H9 (cell line): ENCODE results near the gene TMEM123. TPM values are rescaled to one million over a fixed set of nuclear protein-coding genes. Genes with fewer than 3 reads are reported as not detected.

Source experiments
- DNase-seq: peaks from one replicate; pipeline ENCODE4 v3.0.0-alpha.2; 2017
- H2AFZ ChIP-seq: one replicate; pipeline ENCODE4 v1.6.1; 2013; ENCODE audit warnings: mild to moderate bottlenecking, low read length, control low read depth, moderate library complexity
- H2AK5ac ChIP-seq: 2 replicates; pipeline ENCODE4 v1.6.1; 2013; ENCODE audit warnings: low read length, control low read depth, mixed read lengths; ENCODE audit not compliant: insufficient read length
- H2BK120ac ChIP-seq: one replicate; pipeline ENCODE4 v1.6.1; 2013; ENCODE audit warnings: low read depth, mild to moderate bottlenecking, low read length, control low read depth, inconsistent platforms; ENCODE audit not compliant: poor library complexity, severe bottlenecking
- H2BK12ac ChIP-seq: 2 replicates; pipeline ENCODE4 v1.6.1; 2013; ENCODE audit warnings: low read length, control low read depth, mixed read lengths, low read depth; ENCODE audit not compliant: insufficient read length
- H2BK15ac ChIP-seq: 2 replicates; pipeline ENCODE4 v1.6.1; 2013; ENCODE audit warnings: low read depth, low read length, control low read depth
- H2BK20ac ChIP-seq: one replicate; pipeline ENCODE4 v1.6.1; 2013; ENCODE audit warnings: low read depth, mild to moderate bottlenecking, low read length, control low read depth, inconsistent platforms; ENCODE audit not compliant: poor library complexity, severe bottlenecking
- H2BK5ac ChIP-seq: 2 replicates; pipeline ENCODE4 v1.6.1; 2013; ENCODE audit warnings: low read length, control low read depth, mixed read lengths; ENCODE audit not compliant: insufficient read length
- H3K14ac ChIP-seq: 2 replicates; pipeline ENCODE4 v1.6.1; 2013; ENCODE audit warnings: low read length, control low read depth; ENCODE audit not compliant: insufficient read depth
- H3K18ac ChIP-seq: 2 replicates; pipeline ENCODE4 v1.6.1; 2013; ENCODE audit warnings: low read depth, mild to moderate bottlenecking, mixed read lengths, low read length, control low read depth; ENCODE audit not compliant: insufficient read length
- H3K23ac ChIP-seq: 2 replicates; pipeline ENCODE4 v1.6.1; 2013; ENCODE audit warnings: low read length, control low read depth, mixed read lengths, low read depth; ENCODE audit not compliant: insufficient read length
- H3K23me2 ChIP-seq: 2 replicates; pipeline ENCODE4 v1.6.1; 2013; ENCODE audit warnings: low read depth, mild to moderate bottlenecking, mixed read lengths, low read length, control low read depth; ENCODE audit not compliant: insufficient read length, poor library complexity, severe bottlenecking
- H3K27ac ChIP-seq: 2 replicates; pipeline ENCODE4 v1.5.1; 2013; ENCODE audit warnings: low read length, control low read depth, mixed read lengths, low read depth; ENCODE audit not compliant: insufficient read length
- H3K27me3 ChIP-seq: 2 replicates; pipeline ENCODE4 v1.6.1; 2013; ENCODE audit warnings: low read length, control low read depth, inconsistent platforms; ENCODE audit not compliant: insufficient read depth
- H3K4ac ChIP-seq: 2 replicates; pipeline ENCODE4 v1.6.1; 2013; ENCODE audit warnings: low read depth, mild to moderate bottlenecking, control low read depth, inconsistent platforms, low read length, moderate library complexity
- H3K4me1 ChIP-seq: 2 replicates; pipeline ENCODE4 v1.6.1; 2013; ENCODE audit warnings: low read length, control low read depth, inconsistent platforms; ENCODE audit not compliant: insufficient read depth
- H3K4me2 ChIP-seq: 2 replicates; pipeline ENCODE4 v1.6.1; 2013; ENCODE audit warnings: low read length, control low read depth, mixed read lengths; ENCODE audit not compliant: insufficient read length, insufficient read depth
- H3K56ac ChIP-seq: 2 replicates; pipeline ENCODE4 v1.6.1; 2013; ENCODE audit warnings: low read depth, mild to moderate bottlenecking, mixed read lengths, low read length, control low read depth; ENCODE audit not compliant: insufficient read length
- H3K79me1 ChIP-seq: 2 replicates; pipeline ENCODE4 v1.6.1; 2013; ENCODE audit warnings: low read depth, mild to moderate bottlenecking, moderate library complexity, low read length, control low read depth, inconsistent platforms; ENCODE audit not compliant: insufficient read depth, poor library complexity, severe bottlenecking
- H3K79me2 ChIP-seq: 2 replicates; pipeline ENCODE4 v1.6.1; 2013; ENCODE audit warnings: low read length, control low read depth, inconsistent platforms; ENCODE audit not compliant: insufficient read depth
- H3K9ac ChIP-seq: 2 replicates; pipeline ENCODE4 v1.6.1; 2013; ENCODE audit warnings: low read length, control low read depth, mixed read lengths; ENCODE audit not compliant: insufficient read length; ENCODE audit errors: extremely low read depth
- H3K9me3 ChIP-seq: one replicate; pipeline ENCODE4 v1.6.1; 2013; ENCODE audit warnings: low read depth, low read length, inconsistent platforms; ENCODE audit not compliant: control insufficient read depth
- H3T11ph ChIP-seq: one replicate; pipeline ENCODE4 v1.6.1; 2013; ENCODE audit warnings: mild to moderate bottlenecking, low read length, control low read depth, inconsistent platforms
- H4K20me1 ChIP-seq: one replicate; pipeline ENCODE4 v1.6.1; 2013; ENCODE audit not compliant: control insufficient read depth, insufficient read length, insufficient read depth
- H4K5ac ChIP-seq: 2 replicates; pipeline ENCODE4 v1.6.1; 2013; ENCODE audit warnings: low read depth, mild to moderate bottlenecking, mixed read lengths, low read length, control low read depth; ENCODE audit not compliant: insufficient read length
- H4K8ac ChIP-seq: replicated peaks from 2 replicates; pipeline ENCODE4 v1.6.1; 2013; ENCODE audit warnings: low read length, control low read depth, mixed read lengths, low read depth; ENCODE audit not compliant: insufficient read length
- H4K91ac ChIP-seq: 2 replicates; pipeline ENCODE4 v1.6.1; 2013; ENCODE audit warnings: low read depth, mild to moderate bottlenecking, moderate library complexity, mixed read lengths, low read length, control low read depth; ENCODE audit not compliant: insufficient read length
- H3K27ac Mint-ChIP-seq, 3 experiments: 2 replicates in 2 of 3; 3 replicates in 1 of 3; pipeline ENCODE4 v1.8.0; 2020 to 2021; ENCODE audit warnings: mixed read lengths in 3 of 3, mild to moderate bottlenecking in 1 of 3, moderate library complexity in 1 of 3
- H3K27me3 Mint-ChIP-seq: 2 replicates; pipeline ENCODE4 v1.8.0; 2021; ENCODE audit warnings: low read depth, mild to moderate bottlenecking, moderate library complexity, mixed read lengths
- H3K36me3 Mint-ChIP-seq, 3 experiments: 2 replicates in 2 of 3; 3 replicates in 1 of 3; pipeline ENCODE4 v1.8.0; 2020 to 2021; ENCODE audit warnings: low read depth in 3 of 3, mixed read lengths in 3 of 3; ENCODE audit not compliant: insufficient read depth in 1 of 3
- H3K4me1 Mint-ChIP-seq, 2 experiments: 2 replicates each; pipeline ENCODE4 v1.8.0; 2020; ENCODE audit warnings: mixed read lengths in 2 of 2
- H3K4me3 Mint-ChIP-seq, 2 experiments: 2 replicates in 1 of 2; 3 replicates in 1 of 2; pipeline ENCODE4 v1.8.0; 2020 to 2021; ENCODE audit warnings: mild to moderate bottlenecking in 2 of 2, mixed read lengths in 2 of 2, moderate library complexity in 1 of 2
- H3K9me3 Mint-ChIP-seq, 2 experiments: 2 replicates in 1 of 2; 3 replicates in 1 of 2; pipeline ENCODE4 v1.8.0; 2020; ENCODE audit warnings: mild to moderate bottlenecking in 2 of 2, mixed read lengths in 2 of 2, moderate library complexity in 1 of 2
- WGBS: extraction: QIAGEN DNeasy Blood & Tissue Kit; methylation state at CpG from one replicate; pipeline ENCODE4 v1.1.7; 2013; ENCODE audit warnings: missing lambda C conversion rate, low lambda C conversion rate, mixed read lengths; ENCODE audit not compliant: insufficient read length; ENCODE audit errors: extremely low coverage; 5-methylcytosine and 5-hydroxymethylcytosine counted together
- total RNA-seq: library from RNA; stranded (reverse); gene quantifications from 2 replicates; pipeline ENCODE4 v1.2.1, GENCODE V29; 2021
- TF ChIP-seq, protein P1 (sequence below): fragments of 200-600 bp; sonication (generic); conservative IDR thresholded peaks from 3 replicates; pipeline ENCODE4 v1.8.0; 2021; ENCODE audit warnings: antibody characterized with exemption, mild to moderate bottlenecking

TMEM123 gene
- total RNA-seq, 1 experiment from 2014 or later = 76.7 TPM

DNA sequence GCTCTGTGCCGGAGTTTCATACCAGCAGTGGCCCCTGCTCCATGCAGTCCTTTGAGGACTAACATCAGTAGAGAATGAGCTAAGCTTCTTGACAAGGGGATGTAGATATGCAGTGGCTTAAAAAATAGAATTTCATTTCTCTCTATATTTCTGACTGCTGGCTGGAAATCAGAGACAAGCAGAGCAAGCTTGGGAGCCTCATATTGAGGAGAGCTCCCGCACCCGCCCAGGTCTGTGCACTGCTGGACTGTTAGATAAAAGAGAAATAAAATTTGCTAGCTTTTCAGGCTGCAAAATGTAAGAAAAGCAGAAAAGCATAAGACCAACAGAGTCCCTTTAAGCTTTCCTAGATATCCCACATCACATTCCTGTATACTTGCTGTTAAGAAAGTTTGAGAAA lies 46.6 kb upstream of the TMEM123 start:
- Histone ChIP-seq H2BK15ac (no peak overlapping the region), H2AK5ac (no peak overlapping the region), H3K79me2 (no peaks in the 10 kb centered on the region), H3K27me3 (no peaks in the 10 kb centered on the region), H2BK5ac (no peak overlapping the region), H3K18ac (no peak overlapping the region), H3K4me2 (no peak overlapping the region), H3K4me1 (no peaks in the 10 kb centered on the region), H3K9ac (no peak overlapping the region), H2AFZ (no peak overlapping the region), H3T11ph (no peak overlapping the region), H2BK20ac (no peak overlapping the region), H3K4ac (no peak overlapping the region), H2BK12ac (no peak overlapping the region), H4K20me1 (no peaks in the 10 kb centered on the region), H4K5ac (no peak overlapping the region), H3K23me2 (no peaks in the 10 kb centered on the region), H3K14ac (no peak overlapping the region), H2BK120ac (no peak overlapping the region), H4K91ac (no peak overlapping the region), H3K56ac (no peak overlapping the region), H4K8ac (no peak overlapping the region), H3K9me3 (no peaks in the 10 kb centered on the region), H3K23ac (no peak overlapping the region), H3K79me1 (no peaks in the 10 kb centered on the region), H3K27ac (no peak overlapping the region)
- no peak overlapping the region for H3K4me3 Mint-ChIP-seq
- no peaks in the 10 kb centered on the region for H3K27me3 Mint-ChIP-seq
- H3K4me1 Mint-ChIP-seq = peaks cover 6% of the 10 kb centered on the region in 2 experiments
- no peaks in the 10 kb centered on the region for H3K36me3 Mint-ChIP-seq
- no peak for DNase-seq
- no peaks in the 10 kb centered on the region for H3K9me3 Mint-ChIP-seq
- TF ChIP-seq, protein P1, sequence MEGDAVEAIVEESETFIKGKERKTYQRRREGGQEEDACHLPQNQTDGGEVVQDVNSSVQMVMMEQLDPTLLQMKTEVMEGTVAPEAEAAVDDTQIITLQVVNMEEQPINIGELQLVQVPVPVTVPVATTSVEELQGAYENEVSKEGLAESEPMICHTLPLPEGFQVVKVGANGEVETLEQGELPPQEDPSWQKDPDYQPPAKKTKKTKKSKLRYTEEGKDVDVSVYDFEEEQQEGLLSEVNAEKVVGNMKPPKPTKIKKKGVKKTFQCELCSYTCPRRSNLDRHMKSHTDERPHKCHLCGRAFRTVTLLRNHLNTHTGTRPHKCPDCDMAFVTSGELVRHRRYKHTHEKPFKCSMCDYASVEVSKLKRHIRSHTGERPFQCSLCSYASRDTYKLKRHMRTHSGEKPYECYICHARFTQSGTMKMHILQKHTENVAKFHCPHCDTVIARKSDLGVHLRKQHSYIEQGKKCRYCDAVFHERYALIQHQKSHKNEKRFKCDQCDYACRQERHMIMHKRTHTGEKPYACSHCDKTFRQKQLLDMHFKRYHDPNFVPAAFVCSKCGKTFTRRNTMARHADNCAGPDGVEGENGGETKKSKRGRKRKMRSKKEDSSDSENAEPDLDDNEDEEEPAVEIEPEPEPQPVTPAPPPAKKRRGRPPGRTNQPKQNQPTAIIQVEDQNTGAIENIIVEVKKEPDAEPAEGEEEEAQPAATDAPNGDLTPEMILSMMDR = no peak
- peak overlapping the region in 1 of 3 experiments; percentile 20; a peak in 1 of 7 replicates for H3K27ac Mint-ChIP-seq
- no CpG with 5 or more reads among the region's 3 CpGs for WGBS
